Epithelial cell of esophagus (primary cell): ENCODE results near the gene HSPA9.
"Not testable (repeated sequence)": the region's sequence is repeated elsewhere in the genome, so short reads cannot be mapped to it uniquely, and the experiment has no call there.

Source experiments
- DNase-seq: peaks from one replicate; pipeline ENCODE4 v3.0.0; 2010; ENCODE audit warnings: low read depth
- H3K4me3 ChIP-seq: 2 replicates; pipeline ENCODE4 v1.5.1; 2011; ENCODE audit warnings: mild to moderate bottlenecking, low read length, control low read depth
- CTCF ChIP-seq: IDR thresholded peaks from 2 replicates; pipeline ENCODE4 v1.5.1; 2011; ENCODE audit warnings: low read depth, mild to moderate bottlenecking, low read length, control low read depth, inconsistent platforms; ENCODE audit not compliant: insufficient read depth; ENCODE audit errors: missing control alignments

Gene HSPA9

GRCh38 chr5:138515556-138516245 is 59.5 kb downstream of the HSPA9 start:
- TF ChIP-seq CTCF, result no peak
- DNase-seq, result no peak
- no peak overlapping the region for H3K4me3 ChIP-seq

- H3K4me3 ChIP-seq, result no peak overlapping the region
- DNase-seq, result no peak
- TF ChIP-seq CTCF, result no peak
These were observed 61.2 kb downstream of the HSPA9 start for GRCh38 chr5:138514021-138514420.

GRCh38 chr5:138508958-138509357 is 66.2 kb downstream of the HSPA9 start:
- no peak for TF ChIP-seq CTCF

GRCh38 chr5:138507485-138507884 is 67.7 kb downstream of the HSPA9 start:
- H3K4me3 ChIP-seq, result not testable (repeated sequence)
- DNase-seq, result peak; percentile 81

More at GRCh38 chr5:138508958-138509357, 66.2 kb downstream of the HSPA9 start:
- no peak for DNase-seq
- H3K4me3 ChIP-seq, result no peak overlapping the region

GRCh38 chr5:138506370-138507306 is 68.6 kb downstream of the HSPA9 start:
- H3K4me3 ChIP-seq, result no peak overlapping the region
- no peak for TF ChIP-seq CTCF
- no peak for DNase-seq

- TF ChIP-seq CTCF, result no peak
- no peak overlapping the region for H3K4me3 ChIP-seq
- DNase-seq, result peak; percentile 99
These were observed 70.4 kb downstream of the HSPA9 start for GRCh38 chr5:138504799-138505198.
